ENCODE data around the gene TSEN54.

Gene TSEN54

GRCh38 chr17:75524269-75524969 lies 8.1 kb downstream of the TSEN54 start:
- no peak overlapping the region for H3K4me3 ChIP-seq (ENCODE audit: control insufficient read depth, low read depth, low read length)
- TF ChIP-seq CTCF (IDR thresholded peaks at IDR 0.05; ENCODE audit: control insufficient read depth, insufficient read depth, low read depth, low read length, missing control alignments), result no peak
- DNase-seq (ENCODE audit: low read depth), result no peak

- no peak for TF ChIP-seq CTCF (IDR thresholded peaks at IDR 0.05; ENCODE audit: control insufficient read depth, insufficient read depth, low read depth, low read length, missing control alignments)
- peak within 1 kb of the TSS; percentile 39 for H3K4me3 ChIP-seq (ENCODE audit: control insufficient read depth, low read depth, low read length)
- DNase-seq (ENCODE audit: low read depth), result no peak
Observed at GRCh38 chr17:75524970-75525805, 8.9 kb downstream of the TSEN54 start, which contains the start of gene LLGL2. Gene LLGL2 (plus strand): TSS chr17:75525697. CDS start chr17:75543427, 17,730 bp downstream.

- no peak for DNase-seq (ENCODE audit: low read depth)
- H3K4me3 ChIP-seq (ENCODE audit: control insufficient read depth, low read depth, low read length), result peak overlapping the region; percentile 8
- no peak for TF ChIP-seq CTCF (IDR thresholded peaks at IDR 0.05; ENCODE audit: control insufficient read depth, insufficient read depth, low read depth, low read length, missing control alignments)
Observed at GRCh38 chr17:75525806-75526554, 9.7 kb downstream of the TSEN54 start.

- DNase-seq (ENCODE audit: low read depth), result no peak
- no peak overlapping the region for H3K4me3 ChIP-seq (ENCODE audit: control insufficient read depth, low read depth, low read length)
Observed at GRCh38 chr17:75526555-75527270, 10.4 kb downstream of the TSEN54 start.

GRCh38 chr17:75530837-75531720 lies 14.8 kb downstream of the TSEN54 start:
- TF ChIP-seq CTCF (IDR thresholded peaks at IDR 0.05; ENCODE audit: control insufficient read depth, insufficient read depth, low read depth, low read length, missing control alignments), result no peak
- no peak overlapping the region for H3K4me3 ChIP-seq (ENCODE audit: control insufficient read depth, low read depth, low read length)
- no peak for DNase-seq (ENCODE audit: low read depth)

More at GRCh38 chr17:75526555-75527270, 10.4 kb downstream of the TSEN54 start:
- no peak for TF ChIP-seq CTCF (IDR thresholded peaks at IDR 0.05; ENCODE audit: control insufficient read depth, insufficient read depth, low read depth, low read length, missing control alignments)

All from AG09309 (cell line).